ENCODE measurements around the gene PELI1.
"Not testable (repeated sequence)": the region's sequence is repeated elsewhere in the genome, so short reads cannot be mapped to it uniquely, and the experiment has no call there.

PELI1 gene

DNA sequence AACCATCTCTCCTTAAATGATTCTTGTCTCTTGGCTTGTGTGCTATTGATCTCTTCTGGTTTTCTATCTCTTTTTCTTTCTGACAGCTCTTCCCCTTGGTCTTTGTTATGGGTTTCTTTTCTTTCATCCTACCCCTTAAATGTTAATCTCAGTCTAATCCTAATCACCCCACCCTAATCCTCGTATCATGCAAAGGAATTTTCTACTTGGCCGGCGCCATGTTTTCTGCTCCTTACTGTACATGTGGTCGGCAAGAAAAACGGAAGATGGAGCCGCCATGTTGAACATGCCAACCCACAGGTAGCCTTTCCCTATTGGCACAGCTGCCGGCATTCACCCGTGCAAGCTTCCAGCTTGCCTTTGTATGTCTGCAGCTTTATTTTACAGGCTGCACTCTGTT lies 63.2 kb downstream of the PELI1 start:
- DNase-seq = no peak

- DNase-seq = no peak
Observed at GRCh38 chr2:64080179-64080578, 64.0 kb downstream of the PELI1 start.

DNA sequence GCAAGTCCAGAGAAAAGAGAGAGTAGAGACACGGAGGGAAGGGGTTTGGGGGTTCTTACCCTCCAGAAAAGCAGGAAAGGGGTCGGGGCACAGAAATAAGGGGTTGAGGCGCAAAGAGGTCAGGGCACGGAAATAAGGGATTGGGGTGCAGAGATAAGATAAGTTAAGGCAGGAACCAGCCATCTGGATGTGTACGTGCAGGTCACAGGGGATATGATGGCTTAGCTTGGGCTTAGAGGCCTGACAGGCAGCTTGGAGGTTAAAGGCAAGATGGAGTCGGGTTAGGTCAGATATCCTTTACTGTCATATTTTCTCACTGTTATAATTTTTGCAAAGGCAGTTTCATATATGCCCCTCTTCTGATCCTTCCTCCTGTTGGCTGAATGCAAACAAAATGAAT lies 64.5 kb downstream of the PELI1 start:
- not testable (repeated sequence) for DNase-seq

- not testable (repeated sequence) for DNase-seq
Observed at GRCh38 chr2:64076828-64077227, 67.4 kb downstream of the PELI1 start.

- not testable (repeated sequence) for DNase-seq
Observed at GRCh38 chr2:64074616-64075015, 69.6 kb downstream of the PELI1 start.

DNA sequence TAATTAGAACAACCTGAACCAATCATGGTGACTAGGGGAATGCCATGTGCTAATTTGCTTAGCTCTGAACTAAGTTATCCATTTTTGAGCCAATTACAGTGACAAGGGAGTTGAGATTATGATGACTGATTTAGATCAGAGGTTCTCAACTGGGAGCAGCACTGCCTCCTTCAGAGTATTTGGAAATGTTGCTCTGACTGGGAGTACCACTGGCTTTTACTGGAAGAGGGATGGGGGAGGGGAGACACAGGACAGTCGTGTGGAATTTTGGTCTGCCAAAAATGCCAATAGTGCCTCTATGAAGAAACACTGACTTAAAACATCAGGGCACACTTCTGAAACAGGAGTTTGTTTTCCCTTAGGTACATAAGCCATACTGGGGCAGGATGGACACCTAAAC lies 76.9 kb downstream of the PELI1 start:
- DNase-seq = no peak

GRCh38 chr2:64065516-64065915 lies 78.7 kb downstream of the PELI1 start:
- DNase-seq = no peak

- DNase-seq = no peak
Observed at GRCh38 chr2:64063924-64064331, 80.3 kb downstream of the PELI1 start.

GRCh38 chr2:64063454-64063853 lies 80.8 kb downstream of the PELI1 start:
- DNase-seq = no peak

DNA sequence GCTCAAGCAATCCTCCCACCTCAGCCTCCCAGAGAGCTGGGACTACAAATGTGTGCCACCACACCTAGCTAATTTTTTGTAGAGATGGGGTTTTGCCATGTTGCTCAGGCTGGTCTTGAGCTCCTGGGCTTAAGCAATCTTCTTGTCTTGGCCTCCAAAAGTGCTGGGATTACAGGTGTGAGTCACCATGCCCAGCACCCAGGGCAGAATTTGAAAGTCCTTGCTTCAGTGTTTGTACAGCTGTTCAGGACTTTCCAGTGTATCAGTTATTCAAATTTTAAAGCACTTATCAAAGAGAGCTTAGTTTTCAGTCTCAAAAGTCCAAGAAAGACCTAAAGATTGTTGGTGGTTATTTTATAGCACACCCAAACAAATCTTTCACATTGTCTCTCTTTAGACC lies 81.4 kb downstream of the PELI1 start:
- no peak for DNase-seq

DNA sequence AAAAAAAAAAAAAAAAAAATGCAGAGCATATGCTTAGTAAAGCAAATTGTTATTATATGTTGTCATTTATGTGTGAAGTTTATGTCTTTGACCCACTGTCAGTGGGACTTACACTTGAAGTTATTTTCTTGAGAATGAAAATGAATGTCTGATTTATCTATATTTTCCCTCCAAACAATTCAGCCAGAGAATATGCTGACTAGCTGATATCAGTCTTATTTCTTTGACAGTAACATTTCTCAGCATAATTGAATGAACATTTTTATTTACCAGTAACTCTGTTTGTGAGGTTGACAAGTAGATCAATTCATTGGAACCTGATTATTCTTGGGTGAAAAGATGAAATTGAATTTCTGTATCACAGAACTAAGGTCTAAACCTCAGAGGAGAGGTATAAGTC lies 85.0 kb downstream of the PELI1 start:
- DNase-seq = no peak

- no peak for DNase-seq
Observed at GRCh38 chr2:64056021-64056420, 88.2 kb downstream of the PELI1 start.

DNA sequence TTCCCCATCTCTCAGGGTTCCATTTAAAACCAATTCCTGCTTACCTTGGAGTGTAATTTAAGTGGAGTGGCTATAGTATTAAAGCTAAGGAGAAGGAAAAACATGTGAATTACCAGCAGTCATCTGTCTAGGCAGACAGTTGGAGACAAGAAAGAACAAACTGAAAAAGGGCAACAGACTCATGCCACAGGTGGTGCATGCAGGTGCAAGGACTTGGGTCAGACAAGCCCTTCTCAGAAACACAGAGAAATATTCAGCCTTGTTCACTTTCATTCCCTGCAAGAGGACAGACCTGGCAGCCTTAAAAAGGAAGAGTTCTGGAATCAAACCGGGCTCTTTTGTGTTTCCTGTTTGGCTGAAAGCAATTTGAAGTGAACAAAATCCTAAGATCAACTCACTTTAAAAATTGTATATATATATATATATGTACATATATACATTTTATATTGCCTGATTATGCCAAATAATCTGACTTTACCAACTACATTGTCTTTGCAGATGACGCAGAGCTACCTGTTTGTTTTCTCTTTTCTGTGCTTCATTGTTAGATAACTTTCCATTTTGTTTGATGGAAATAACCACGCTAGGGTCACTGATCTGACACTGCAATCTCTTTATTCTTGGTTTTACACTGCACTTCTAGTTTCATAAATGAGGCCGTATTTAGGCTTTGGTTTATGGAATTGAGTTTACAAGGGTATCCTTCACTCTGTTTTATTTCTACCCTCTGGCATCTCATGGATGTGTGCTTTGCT lies 89.9 kb downstream of the PELI1 start:
- DNase-seq = no peak

DNA sequence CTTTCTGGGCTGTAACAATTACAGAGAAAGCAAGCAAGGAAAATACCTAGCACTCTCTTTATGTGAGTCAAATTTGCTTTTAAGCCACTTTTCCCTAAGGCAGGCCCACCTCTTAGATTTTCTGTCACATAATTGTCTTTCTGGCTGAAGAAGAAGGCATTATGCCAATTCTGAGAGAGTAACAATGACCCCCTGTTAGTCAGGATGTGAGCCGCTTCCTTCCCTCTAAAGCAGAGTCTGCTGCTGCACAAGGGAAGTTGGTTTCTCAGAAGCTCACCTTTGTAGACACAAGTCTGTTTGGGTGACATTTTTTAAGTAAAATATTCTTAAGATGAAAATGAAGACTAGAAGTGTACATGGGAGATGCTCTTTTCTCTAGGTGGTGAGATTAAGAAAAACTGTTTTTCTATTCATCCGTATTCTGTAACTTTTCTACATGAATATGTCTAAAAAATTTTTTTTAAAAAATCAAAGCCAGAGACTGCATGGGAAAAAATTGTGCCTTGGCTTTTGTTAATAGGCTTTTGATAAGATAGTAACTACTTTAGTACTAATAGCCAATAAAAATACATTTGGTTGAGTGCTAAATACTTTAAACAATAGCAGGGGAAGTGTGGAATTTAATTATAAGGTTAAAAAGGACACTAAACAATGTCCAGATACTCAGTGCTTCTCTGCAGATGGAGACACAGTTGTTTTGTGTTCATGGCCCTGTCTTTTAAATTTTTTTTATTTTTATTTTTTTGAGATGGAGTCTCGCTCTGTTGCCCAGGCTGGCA lies 91.6 kb downstream of the PELI1 start:
- no peak for DNase-seq

GRCh38 chr2:64049633-64050220 lies 94.5 kb downstream of the PELI1 start:
- peak; percentile 86 for DNase-seq

- DNase-seq = no peak
Observed at GRCh38 chr2:64045938-64046337, 98.3 kb downstream of the PELI1 start.
